GM10847 (cell line): ENCODE measurements around the gene ANKS4B.

Source experiments
- POLR2A ChIP-seq: IDR thresholded peaks from 2 replicates; pipeline ENCODE4 v1.6.1; 2011; ENCODE audit not compliant: insufficient read length; ENCODE audit errors: extremely low read depth

Gene ANKS4B

DNA sequence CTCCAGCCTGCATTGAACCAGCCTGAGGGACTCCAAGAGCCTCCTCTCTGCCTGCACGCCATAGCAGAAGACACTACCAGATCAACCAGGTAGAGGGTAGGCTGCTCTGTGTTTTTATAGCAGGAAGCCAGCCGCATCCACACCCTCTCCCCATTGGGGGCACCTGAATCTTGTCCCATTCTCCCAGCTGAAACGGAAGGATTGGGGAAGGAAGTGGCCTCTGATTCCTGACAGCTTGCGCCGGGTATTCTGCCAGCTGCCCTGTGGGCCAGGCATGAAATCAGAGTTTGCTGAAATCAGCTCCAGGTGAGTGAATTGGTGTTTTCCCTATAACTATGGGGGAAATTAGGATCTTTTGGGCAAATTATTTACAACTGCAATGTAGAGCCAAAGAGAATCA lies 22.0 kb upstream of the ANKS4B start, which contains the start of gene ZP2:
Gene ZP2, minus strand, starts transcription at position 89 of the 400 bp plus-strand sequence. Its CDS starts 27 bp downstream, at position 62.
- TF ChIP-seq POLR2A = no peak

DNA sequence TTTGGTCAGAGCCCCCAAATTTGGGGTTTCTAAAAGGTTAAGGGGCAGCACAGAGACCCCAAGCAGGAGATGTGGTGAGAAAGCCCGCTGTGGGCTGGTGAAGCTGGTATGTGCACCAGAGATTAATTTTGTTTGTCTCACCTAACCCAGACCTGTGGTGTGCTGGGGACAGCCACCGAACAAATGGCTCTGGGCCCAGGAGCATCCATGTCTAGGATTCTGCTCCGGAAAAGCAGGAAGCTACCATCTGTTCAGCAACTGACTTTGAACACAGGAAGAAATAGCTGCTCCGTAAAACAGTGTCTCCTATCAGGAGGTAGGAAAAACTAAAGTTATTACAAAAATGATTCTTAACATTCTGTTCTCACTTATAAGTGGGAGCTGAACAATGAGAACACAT lies 19.4 kb upstream of the ANKS4B start:
- no peak for TF ChIP-seq POLR2A

- TF ChIP-seq POLR2A = no peak
These were observed 16.4 kb upstream of the ANKS4B start for GRCh38 chr16:21217121-21217520.

DNA sequence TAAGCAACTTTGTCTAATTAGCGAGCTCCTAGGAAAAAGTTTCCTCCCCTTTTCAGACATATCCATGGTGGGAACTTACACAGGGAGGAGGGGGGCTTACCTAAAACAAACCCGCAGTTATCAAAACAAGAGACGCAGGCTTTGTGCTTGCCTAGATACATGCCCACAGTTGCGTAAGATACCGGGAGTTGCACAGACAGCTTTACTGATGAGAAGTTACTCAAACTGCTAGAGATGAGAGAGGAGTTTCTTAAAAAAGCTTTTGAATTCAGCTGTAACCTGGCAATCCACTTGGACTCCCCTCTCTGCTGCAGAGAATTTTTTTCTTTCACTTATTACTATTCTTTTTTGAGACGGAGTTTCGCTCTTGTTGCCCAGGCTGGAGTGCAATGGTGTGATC lies 15.3 kb upstream of the ANKS4B start:
- TF ChIP-seq POLR2A = no peak

- no peak for TF ChIP-seq POLR2A
These were observed 13.9 kb upstream of the ANKS4B start for GRCh38 chr16:21219551-21219950.

DNA sequence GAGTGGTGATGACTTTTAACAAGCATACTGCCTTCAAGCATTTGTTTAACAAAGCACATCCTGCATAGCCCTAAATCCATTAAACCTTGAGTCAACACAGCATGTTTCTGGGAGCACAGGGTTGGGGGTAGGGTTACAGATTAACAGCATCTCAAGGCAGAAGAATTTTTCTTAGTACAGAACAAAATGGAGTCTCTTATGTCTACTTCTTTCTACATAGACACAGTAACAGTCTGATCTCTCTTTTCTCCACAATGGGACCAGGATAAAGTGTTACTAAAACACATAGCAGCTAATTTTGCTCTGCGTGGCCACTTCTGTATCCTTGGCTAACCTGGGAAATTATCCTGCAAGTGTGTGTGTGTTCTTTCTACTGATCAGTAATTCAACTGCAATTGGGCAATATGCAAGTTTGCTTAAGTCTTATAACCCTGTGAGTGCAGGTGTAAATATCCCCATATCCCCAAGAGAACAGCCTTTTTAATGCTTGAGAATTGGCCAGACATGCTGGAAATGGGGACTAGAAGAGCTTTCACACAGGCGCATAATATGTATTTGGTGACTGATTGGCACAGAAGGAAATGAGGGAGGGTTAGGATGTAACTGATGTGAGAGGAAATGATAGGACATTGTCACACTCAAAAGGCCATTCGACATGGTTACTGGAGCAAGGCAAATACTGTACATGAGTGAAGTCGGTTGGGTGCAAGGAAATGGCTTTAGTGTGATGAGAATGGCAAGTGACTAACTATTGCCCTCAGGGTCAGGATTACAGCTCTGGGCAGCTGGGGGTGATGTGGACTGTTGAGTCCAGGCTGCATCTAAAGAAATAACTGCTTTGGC lies 10.8 kb upstream of the ANKS4B start:
- TF ChIP-seq POLR2A = no peak

DNA sequence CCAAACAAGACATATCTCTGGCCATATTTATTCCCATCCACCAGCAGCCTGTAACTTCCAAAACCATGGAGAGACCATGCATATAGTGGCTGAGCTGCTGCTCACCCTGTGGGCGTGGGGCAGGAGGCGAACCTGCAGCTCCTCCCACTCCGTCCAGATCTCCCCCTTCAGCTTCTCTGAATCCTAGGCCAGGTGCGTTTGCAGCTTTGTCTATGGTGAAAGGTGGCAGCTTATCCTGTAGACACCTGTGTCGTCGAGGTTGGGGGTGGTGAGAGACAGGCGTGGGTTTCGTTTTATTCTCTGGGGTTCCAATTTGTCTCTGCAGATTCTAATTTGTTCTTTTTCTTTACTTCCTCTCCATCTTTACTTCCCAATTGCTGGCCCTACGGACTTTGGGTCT lies 9.7 kb upstream of the ANKS4B start:
- no peak for TF ChIP-seq POLR2A

DNA sequence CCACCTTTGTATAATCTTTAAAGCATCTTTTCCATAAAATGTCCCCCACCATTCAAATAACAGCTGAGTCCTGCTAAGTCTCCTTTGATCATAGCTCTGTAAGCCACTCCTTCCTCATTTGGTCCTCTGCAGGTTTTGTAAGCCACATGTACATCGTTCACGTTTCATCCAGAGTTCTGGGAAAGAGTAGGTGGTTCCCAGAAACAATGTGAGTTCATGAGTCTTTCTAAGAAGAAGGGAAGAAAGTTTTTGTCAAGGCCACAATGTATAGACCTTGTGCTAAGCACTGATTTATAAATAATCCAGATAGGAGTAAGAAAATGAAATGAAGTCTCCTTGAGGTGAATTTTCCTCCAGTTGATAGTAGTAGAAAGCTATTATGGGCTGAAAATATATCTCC lies 8.7 kb upstream of the ANKS4B start:
- no peak for TF ChIP-seq POLR2A

- no peak for TF ChIP-seq POLR2A
These were observed 6.8 kb upstream of the ANKS4B start for GRCh38 chr16:21226749-21227148.

DNA sequence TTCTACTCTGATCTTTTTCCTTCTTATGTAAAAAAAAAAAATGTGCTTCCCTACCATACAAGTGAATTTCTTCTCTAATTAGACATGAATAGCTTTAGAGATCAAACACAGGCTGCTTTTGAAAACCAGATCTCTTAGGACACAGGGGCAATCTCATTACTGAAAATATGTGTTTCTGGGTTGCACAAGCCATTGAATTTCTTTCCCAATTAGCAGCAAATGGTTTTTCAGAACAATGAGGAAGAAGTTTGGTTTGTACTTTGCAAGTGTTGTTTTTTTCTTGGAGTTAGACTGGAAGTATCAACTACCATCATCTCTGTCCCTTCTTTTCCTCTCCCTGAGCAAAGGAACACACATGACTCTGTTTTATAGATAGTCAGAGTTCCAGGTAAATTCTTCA lies 5.6 kb upstream of the ANKS4B start:
- no peak for TF ChIP-seq POLR2A

GRCh38 chr16:21228361-21228872 lies 5.1 kb upstream of the ANKS4B start:
- no peak for TF ChIP-seq POLR2A

GRCh38 chr16:21233045-21233520 lies 416 bp upstream of the ANKS4B start:
- TF ChIP-seq POLR2A = no peak

GRCh38 chr16:21235199-21235585 lies 1.7 kb downstream of the ANKS4B start:
- TF ChIP-seq POLR2A = no peak

DNA sequence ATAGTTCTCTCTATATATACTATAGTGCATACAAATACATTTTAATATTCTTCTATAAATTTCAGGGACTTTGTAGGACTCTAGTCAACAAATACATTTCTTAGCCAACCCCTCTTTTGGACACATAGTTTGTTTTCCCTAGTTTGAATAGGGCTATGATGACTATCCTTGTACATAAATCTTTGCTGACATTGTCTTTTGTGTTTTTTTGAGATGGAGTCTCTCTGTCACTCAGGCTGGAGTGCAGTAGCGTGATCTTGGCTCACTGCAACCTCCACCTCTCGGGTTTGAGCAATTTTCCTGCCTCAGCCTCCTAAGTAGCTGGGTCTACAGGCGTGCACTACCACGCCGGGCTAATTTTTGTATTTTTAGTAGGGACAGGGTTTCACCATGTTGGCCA lies 3.3 kb downstream of the ANKS4B start:
- TF ChIP-seq POLR2A = no peak

DNA sequence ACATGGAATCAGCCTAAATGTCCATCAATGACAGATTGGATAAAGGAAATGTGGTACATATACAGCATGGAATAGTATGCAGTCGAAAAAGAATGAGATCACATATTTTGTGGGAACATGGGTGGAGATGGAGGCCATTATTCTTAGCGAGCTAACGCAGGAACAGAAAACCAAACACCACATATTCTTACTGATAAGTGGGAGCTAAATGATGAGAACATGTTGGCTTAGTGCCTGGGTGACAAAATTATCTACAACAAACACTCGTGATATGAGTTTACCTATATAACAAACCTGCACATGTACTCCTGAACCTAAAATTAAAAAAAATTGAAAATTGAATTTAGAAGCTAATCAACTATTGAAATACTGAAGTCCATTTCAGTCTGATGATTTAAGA lies 6.1 kb downstream of the ANKS4B start:
- no peak for TF ChIP-seq POLR2A

DNA sequence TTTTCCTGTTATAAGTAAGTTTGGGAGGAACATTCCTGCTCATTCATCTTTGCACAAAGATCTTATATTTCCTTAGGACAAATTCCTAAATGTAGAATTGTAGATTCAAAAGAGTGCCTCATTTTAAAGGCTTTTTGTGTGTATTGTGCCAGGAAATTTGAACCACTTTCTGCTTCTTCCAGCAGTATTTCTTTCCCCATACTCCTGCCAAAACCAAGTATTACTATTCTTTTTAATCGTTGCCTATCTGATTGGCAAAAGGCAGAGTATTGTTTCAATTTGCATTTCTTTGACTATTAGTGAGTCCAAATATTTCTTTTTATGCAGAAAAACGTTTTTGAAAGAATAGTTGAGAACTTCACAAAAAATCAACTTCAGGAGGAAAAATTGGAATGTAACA lies 9.3 kb downstream of the ANKS4B start:
- TF ChIP-seq POLR2A = no peak
